ENCODE results near the gene SIRT3. TPM values are rescaled to one million over a fixed set of nuclear protein-coding genes. Genes with fewer than 3 reads are reported as not detected.

The SIRT3 gene
- total RNA-seq, 1 experiment from 2014 or later, result 13.9 TPM

DNA sequence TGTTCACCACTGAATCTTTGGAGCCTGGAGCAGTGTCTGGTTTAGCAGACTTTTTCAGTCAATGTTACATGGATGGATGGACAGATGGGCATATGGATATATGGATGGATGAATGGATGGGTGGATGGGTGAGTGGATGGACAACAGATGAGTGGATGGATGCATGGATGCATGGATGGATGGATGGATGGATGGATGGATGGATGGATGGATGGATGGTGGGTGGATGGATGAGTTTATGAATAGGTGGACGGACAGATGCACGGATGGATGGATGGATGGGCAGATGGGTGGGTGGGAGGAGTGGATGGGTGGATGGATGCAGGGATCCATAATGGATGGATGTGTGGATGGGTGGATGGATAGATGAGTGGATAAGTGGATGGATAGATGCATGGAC is 19.7 kb upstream of the SIRT3 start:
- WGBS (ENCODE audit: extremely low coverage, insufficient read length, low lambda C conversion rate), result no CpG with 5 or more reads among the region's 2 CpGs
- H4K5ac ChIP-seq (ENCODE audit: insufficient read length, low read depth, low read length), result no peak overlapping the region
- H3K4me1 Mint-ChIP-seq, result peaks cover 0 to 2% of the 10 kb centered on the region in 2 experiments; a peak in 2 of 4 replicates

More for the DNA sequence above, 19.7 kb upstream of the SIRT3 start:
- Histone ChIP-seq H2BK15ac (ENCODE audit: low read depth, low read length) (no peak overlapping the region), H3K4ac (ENCODE audit: low read depth, low read length) (no peak overlapping the region), H3K9me3 (ENCODE audit: control insufficient read depth, low read depth, low read length) (no peaks in the 10 kb centered on the region), H4K20me1 (ENCODE audit: control insufficient read depth, insufficient read depth, insufficient read length) (no peaks in the 10 kb centered on the region), H3K18ac (ENCODE audit: insufficient read length, low read depth, low read length) (no peak overlapping the region), H3K79me1 (ENCODE audit: insufficient read depth, low read depth, low read length, poor library complexity, severe bottlenecking) (no peaks in the 10 kb centered on the region), H4K91ac (ENCODE audit: insufficient read length, low read depth, low read length) (no peak overlapping the region), H3K4me2 (ENCODE audit: insufficient read depth, insufficient read length, low read length) (no peak overlapping the region), H2AFZ (ENCODE audit: low read length) (no peak overlapping the region), H2BK12ac (ENCODE audit: insufficient read length, low read depth, low read length) (no peak overlapping the region), H3K9ac (ENCODE audit: extremely low read depth, insufficient read length, low read length) (no peak overlapping the region), H3K23me2 (ENCODE audit: insufficient read length, low read depth, low read length, poor library complexity, severe bottlenecking) (no peaks in the 10 kb centered on the region), H3T11ph (ENCODE audit: low read length) (no peak overlapping the region), H3K27ac (ENCODE audit: insufficient read length, low read depth, low read length) (no peak overlapping the region), H3K56ac (ENCODE audit: insufficient read length, low read depth, low read length) (no peak overlapping the region), H2AK5ac (ENCODE audit: insufficient read length, low read length) (no peak overlapping the region), H3K23ac (ENCODE audit: insufficient read length, low read depth, low read length) (no peak overlapping the region), H2BK5ac (ENCODE audit: insufficient read length, low read length) (no peak overlapping the region), H3K14ac (ENCODE audit: insufficient read depth, low read length) (no peak overlapping the region), H3K4me1 (ENCODE audit: insufficient read depth, low read length) (no peaks in the 10 kb centered on the region), H2BK120ac (ENCODE audit: low read depth, low read length, poor library complexity, severe bottlenecking) (no peak overlapping the region), H3K79me2 (ENCODE audit: insufficient read depth, low read length) (no peaks in the 10 kb centered on the region), H3K27me3 (ENCODE audit: insufficient read depth, low read length) (no peaks in the 10 kb centered on the region), H4K8ac (replicated peaks; ENCODE audit: insufficient read length, low read depth, low read length) (no peak overlapping the region), H2BK20ac (ENCODE audit: low read depth, low read length, poor library complexity, severe bottlenecking) (no peak overlapping the region)
- TF ChIP-seq, protein P1, sequence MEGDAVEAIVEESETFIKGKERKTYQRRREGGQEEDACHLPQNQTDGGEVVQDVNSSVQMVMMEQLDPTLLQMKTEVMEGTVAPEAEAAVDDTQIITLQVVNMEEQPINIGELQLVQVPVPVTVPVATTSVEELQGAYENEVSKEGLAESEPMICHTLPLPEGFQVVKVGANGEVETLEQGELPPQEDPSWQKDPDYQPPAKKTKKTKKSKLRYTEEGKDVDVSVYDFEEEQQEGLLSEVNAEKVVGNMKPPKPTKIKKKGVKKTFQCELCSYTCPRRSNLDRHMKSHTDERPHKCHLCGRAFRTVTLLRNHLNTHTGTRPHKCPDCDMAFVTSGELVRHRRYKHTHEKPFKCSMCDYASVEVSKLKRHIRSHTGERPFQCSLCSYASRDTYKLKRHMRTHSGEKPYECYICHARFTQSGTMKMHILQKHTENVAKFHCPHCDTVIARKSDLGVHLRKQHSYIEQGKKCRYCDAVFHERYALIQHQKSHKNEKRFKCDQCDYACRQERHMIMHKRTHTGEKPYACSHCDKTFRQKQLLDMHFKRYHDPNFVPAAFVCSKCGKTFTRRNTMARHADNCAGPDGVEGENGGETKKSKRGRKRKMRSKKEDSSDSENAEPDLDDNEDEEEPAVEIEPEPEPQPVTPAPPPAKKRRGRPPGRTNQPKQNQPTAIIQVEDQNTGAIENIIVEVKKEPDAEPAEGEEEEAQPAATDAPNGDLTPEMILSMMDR (conservative IDR thresholded peaks at IDR 0.05), result no peak
- Mint-ChIP-seq H3K36me3 (ENCODE audit: insufficient read depth in 1 of 3, low read depth in 3 of 3) (peaks cover 22 to 31% (median 26%) of the 10 kb centered on the region in 3 experiments), H3K9me3 (peaks cover 0 to 1% of the 10 kb centered on the region in 2 experiments; a peak in 2 of 5 replicates), H3K27me3 (ENCODE audit: low read depth) (no peaks in the 10 kb centered on the region; the same call in 1 of the 2 replicates), H3K27ac (no peak overlapping the region), H3K4me3 (no peak overlapping the region)
- no peak for DNase-seq

Measured in H9 (cell line).